Nucleus accumbens (tissue), 56 donors: Measurements from ENCODE around the gene PTS.
A peak's percentile ranks its signal among the peaks of the same experiment; 100 is the strongest.

Experiments
- DNase-seq, 56 donors: peaks; one replicate each; lab custom pipeline; 2025; lab: John Stamatoyannopoulos, UW

Gene PTS

DNA sequence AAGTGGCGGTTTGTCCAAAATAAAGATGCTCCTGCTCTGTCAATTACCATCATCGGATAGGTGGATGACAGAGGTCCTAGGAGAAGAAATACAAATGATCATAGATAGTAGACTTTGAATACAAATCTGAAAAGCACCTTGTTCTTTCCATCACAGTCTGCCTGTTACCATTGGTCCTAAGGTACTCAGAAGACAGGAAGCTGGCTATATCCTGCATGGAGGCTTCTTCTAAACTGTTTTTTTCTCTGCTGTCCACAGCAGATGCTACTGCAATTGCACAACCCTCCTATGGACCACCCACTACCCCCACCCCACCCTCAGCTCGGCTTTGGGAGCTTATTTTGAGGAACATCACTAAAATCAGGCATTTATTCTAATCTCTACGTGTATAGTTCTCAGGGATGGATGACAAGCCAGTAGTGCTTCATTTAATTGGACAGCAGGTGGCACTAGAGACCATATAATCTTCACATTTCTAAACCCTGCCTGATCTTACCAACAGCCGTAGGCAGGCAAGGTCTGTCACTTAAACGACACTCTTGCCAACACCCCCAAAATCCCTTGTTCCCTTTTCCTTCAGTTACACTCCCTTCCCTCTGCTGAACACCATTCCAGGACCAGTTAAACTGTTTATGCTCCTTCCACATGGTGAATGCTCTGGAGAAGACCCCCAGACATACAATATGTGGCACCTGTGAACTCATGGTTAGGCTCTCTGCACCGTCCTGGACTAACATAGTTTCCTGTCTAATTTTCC, 6.6 kb upstream of the PTS start:
- DNase-seq: peak in 40 of 56 donors; percentile 1 to 70 (median 18)

DNA sequence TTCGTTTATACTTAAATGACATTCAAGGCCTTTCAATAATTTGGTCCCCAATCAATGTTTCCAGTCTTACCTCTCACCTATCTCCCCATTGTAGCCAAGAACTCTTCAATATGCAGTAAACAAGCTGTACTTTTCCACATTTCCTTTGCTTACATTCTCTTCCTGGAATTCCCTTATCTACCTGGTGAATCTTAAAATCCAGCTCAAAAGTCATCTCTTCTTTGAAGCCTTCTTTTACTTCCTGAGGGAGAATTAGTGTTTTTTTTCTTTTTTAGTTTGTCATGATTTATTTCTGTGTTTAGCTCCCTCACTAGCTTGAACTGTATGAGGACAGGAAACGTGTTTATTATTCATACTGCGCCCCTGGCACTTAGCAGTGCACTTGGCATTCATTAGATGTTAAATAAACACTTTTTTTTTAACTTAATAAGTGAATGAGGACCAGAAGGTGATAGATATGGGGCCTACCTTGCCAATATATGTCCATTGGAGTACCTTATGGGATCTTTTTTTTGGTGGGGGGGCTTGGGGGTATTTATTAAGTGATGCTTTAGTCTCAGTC, 4.9 kb upstream of the PTS start:
- DNase-seq: no peak

- DNase-seq: no peak
These were observed 3.9 kb upstream of the PTS start for GRCh38 chr11:112222303-112222702.

DNA sequence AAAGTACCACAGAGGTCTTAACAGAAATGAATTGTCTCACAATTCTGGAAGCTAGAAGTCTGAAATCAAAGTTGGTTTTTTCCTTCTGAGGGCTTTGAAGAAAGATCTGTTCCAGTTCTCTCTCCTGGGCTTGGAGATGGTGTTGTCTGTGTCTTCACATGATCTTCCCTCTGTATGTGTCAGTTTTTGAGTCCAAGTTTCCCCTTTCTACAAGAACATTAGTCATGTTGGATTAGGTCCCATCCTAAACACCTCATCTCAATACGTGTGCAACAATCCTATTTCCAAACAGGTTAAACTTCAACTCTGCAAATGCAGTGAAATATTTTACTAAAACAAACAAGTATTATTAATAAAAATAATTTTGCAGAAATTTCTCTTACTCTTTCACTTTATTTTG, 3.1 kb upstream of the PTS start:
- DNase-seq: no peak

GRCh38 chr11:112223754-112224532, 2.3 kb upstream of the PTS start:
- DNase-seq: no peak

DNA sequence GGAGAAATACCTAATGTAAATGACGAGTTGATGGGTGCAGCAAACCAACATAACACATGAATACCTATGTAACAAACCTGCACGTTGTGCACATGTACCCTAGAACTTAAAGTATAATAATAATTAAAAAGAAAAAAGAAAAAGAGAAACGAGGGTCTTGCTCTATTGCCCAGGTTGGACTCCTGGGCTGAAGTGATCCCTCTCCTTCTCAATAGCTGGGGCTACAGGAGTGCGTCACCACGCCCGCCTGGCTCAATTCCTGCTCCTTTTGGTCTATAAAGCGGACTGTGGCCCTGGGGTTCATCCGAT, 521 bp upstream of the PTS start:
- peak in 3 of 56 donors; percentile 41 to 48 (median 43) for DNase-seq

GRCh38 chr11:112226831-112227401, 688 bp downstream of the PTS start:
- DNase-seq: peak in 10 of 56 donors; percentile 2 to 43 (median 24)

- peak in 1 of 56 donors; percentile 0 for DNase-seq
These were observed 1.2 kb downstream of the PTS start for GRCh38 chr11:112227471-112227870.

DNA sequence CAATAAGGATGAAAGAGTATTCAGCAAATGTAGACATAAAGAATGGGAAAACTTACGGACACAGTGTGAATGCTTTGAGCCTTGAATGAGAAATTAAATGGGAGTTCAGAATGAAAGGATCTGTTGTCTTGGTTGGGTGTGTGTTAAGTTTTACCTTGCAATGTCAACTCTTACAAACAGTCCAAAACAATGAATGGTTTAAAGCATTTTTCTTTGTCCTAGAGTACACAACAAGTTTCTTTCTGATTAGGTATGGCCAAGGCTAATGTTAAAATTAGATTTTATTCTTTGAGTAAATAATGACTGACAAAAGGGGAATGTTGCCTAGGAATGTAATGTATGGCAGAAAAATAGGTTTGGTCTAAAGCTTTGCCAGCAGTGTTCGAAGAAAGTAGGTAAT, 2.5 kb downstream of the PTS start:
- DNase-seq: no peak

DNA sequence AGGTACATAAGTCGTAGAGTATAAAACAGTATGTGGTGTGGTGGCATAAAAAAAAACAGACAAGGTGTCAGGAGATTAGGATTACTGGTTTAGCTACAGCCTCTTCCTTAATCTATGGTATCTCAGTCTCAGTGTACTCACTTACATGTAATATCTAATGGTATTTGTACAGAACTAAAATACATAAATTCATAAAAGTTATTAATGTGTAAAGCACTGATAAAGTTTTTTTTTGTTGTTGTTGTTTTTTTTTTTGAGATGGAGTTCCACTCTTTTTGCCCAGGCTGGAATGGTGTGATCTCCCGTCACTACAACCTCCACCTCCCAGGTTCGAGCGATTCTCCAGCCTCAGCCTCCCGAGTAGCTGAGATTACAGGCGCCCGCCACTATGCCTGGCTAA, 2.9 kb downstream of the PTS start:
- no peak for DNase-seq

DNA sequence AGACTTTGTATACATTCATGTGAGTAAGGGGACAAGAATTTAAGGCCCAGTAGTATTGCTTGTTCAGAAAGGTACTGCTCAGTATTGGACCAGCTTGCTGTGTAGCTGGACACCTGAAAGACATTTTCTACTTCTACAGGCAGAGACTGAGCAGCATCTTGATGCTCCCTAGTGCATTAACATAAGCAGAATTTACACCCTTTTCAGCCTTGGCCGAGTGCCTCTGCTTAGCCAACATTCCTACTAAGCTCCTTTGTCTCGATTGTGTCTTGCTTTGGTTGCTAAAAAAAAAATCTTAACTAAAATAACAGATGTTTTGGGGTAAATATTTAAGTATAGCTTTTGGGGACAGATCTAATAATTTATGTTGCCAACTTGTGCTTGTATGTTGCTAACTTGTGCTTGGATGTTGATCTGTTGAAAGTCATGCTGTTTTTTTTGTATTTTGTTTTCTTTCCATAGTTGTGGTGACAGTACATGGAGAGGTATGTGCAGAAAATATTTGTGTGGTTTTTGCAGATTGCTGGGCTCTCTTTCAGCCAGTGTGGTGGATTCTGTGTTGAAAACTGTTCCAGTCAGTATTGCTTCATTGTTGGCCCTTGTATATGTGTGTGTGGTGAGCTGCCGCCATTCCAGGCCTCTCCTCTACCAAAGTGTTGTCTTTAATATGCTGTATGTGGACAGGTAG, 3.7 kb downstream of the PTS start:
- DNase-seq: no peak

GRCh38 chr11:112231952-112232351, 5.7 kb downstream of the PTS start:
- no peak for DNase-seq

- no peak for DNase-seq
These were observed 9.6 kb downstream of the PTS start for GRCh38 chr11:112235750-112236390.

GRCh38 chr11:112237451-112237850, 11.2 kb downstream of the PTS start:
- DNase-seq: no peak

DNA sequence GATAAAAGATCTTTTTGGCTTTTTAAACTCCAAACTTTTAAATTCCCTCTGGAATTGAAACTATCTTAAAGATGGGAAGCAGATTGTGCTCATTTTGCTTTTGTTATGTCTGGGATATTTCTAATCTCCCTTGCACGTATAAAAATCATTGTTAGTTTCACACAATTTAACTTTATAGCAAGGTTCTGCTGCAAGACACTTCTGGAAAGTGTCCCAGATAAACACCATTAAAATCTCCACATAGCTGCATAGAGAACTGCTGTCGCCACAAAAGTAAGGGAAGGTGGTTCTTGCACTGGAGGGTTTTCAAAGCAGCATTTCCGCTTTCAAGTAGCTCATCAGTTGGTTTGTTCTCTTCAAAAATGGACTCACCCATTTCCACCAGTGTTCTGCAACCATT, 11.8 kb downstream of the PTS start:
- no peak for DNase-seq

DNA sequence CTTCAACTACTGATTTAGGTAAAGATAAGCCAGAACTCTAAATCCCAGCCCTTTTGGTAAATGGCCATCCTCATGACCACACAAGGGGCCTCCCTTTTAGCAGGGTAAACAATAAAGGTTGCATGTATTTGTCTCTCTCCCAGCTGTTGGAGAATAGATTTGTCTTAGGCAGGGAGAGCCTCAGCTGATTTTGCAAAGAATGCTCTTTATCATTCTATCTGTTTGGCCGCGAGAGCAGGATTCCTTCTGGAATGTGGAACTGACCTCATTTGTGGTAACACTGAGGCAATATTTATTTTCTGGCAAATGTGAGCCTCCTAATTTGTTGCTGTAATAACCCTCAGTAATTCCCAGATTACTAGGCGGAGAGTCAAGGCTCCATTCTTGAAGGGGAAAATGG, 15.3 kb downstream of the PTS start:
- DNase-seq: no peak

GRCh38 chr11:112247201-112247600, 21.0 kb downstream of the PTS start:
- DNase-seq: no peak

DNA sequence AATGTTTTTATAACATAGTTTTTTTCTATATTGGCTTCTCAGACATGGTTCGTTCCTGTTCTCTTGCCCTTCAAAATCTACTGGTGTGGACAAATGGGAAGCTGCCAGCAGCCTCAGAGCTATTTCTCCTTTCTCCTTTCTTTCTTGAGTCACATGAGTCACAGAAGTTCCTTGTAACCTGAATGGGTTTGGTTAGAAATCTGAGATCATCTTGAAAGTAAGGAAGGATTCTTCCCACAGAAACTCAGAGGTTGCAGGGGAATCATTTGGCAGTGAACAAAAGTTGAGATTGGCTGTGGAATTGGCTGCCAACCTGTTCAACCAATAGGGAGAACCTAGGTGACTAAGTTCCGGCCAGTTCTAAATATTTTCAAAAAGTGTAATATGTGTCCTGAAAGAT, 22.0 kb downstream of the PTS start:
- no peak for DNase-seq

GRCh38 chr11:112249871-112250610, 23.8 kb downstream of the PTS start:
- DNase-seq: no peak
